ENCODE measurements around the gene JHY.

The JHY gene

DNA sequence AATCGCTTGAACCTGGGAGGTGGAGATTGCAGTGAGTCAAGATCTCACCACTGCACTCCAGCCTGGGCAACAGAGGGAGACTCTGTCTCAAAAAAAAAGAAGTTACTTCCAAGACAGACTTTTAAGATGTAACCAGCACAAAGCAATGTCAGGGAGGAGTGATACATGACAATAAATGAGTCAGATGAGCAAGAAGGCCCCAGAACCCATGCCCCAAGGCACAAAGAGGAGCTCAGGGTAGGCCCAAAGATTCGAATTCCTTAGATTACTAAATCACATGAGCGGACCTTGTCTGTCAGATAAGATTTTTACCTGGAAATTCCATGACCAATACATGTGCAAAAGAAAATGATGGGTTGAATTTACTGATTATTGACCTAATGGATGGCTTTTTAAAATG, 10.5 kb upstream of the JHY start:
- DNase-seq: no peak

- DNase-seq: no peak
Measured at GRCh38 chr11:122874991-122875390, 7.6 kb upstream of the JHY start.

DNA sequence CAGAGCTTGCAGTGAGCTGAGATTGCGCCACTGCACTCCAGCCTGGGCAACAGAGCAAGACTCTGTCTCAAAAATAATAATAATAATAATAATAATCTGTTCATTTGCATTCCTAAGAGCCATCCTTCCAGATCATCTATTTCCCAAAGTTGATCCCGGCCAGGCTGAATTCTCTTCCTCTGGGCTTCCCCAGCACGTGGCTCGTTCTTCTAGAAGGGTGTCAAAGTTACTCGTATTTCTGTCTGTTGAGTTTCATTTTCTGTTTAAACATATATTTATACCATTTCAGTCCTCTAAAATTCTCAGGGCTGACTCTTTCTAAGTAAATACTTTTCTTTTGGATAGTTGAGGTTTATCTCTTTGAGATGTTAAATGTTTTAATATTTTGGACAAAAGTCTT, 4.8 kb upstream of the JHY start:
- no peak for DNase-seq

DNA sequence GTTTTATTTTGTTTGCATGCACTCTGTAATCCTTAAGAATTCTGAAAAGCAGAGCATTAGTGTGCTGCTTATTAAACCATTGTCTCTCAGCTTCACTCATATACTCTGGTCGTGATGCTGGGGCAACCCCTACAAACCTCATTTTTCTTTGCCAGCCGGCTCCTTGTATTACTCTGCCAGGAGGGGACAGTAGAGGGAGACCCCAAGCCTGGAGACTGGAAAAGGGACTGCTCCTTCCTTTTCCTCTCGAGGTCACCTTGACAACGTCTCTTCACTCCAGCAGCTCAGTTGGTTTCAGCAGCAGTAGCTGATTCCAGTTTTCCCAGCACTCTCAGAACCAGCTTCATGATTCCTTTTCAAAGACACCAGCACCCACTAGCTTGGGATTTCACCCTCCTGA, 2.8 kb upstream of the JHY start:
- DNase-seq: no peak

- DNase-seq: peak in 10 of 14 donors; percentile 15 to 47 (median 24)
Measured at GRCh38 chr11:122882857-122883645, 492 bp downstream of the JHY start.

DNA sequence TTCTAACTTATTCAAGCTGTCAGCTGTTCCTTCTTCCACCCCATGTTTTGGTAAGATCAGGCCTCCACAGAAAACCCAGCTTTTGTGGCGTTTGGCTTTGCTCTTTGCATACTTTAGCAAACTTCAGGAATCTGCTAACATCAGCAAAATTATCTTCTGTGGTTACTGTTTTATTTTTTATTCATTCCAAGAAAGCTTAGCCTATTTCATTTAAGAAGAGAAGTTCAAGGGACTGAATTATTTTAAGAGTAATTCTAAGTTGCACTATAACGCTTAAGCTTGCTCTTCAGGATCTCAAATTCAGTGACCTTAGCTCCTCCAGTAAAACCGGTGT, 1.1 kb downstream of the JHY start:
- no peak for DNase-seq

DNA sequence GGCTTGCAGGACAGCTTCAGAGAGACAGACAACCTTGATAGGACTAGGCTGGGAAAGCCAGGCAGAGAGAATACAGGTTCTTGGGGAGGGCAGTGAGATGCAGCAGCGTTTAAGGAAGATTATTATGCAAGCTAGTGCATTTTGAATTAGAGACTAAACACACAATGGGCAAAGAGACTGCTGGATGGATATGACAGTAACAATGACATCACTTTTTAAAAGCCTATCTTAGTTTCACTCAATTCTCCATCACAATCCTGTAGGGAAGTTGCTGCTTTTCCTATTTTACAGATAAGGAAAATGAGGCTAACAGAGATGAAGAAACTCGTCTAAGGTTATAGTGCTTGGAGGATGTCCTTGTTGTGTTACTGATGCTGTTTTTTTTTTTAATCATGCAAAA, 5.6 kb downstream of the JHY start:
- no peak for DNase-seq

DNA sequence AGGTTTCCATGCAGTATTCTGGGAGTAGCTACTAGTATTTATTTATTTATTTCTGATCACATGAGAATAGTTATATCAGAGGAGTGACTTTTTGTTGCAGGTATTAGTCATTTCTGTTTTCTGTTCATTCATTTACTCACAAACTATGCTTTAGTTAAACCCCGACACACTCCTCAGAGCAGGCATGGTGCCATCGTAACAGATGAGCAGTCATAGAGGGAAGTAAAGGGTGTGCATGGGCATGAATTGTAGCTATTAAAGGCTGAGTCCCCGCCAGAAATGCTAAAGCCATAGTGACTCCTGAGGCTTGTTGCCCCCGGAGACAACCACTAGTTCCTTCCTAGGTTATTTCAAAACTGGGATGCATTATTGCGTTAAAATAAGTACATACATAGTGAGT, 10.6 kb downstream of the JHY start:
- DNase-seq: peak in 1 of 14 donors; percentile 40

DNA sequence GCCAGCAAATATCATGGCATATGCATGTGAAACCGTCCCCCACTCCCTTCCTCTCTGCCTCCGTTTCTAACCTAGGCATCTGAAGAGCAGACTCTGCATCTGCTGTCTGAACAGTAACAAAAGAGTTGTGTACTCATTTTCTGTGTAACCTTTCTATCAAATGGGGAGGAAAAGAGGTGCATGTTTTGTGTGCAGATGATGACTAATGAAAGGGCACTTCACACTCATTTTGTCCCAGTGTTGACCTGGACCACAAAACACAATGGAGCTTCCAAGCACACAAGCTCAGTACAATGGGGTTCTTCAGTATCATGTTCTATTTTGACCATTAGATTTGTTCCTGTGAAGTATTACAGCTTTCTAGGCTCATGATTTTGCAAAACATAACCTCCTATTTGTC, 13.0 kb downstream of the JHY start:
- DNase-seq: no peak

DNA sequence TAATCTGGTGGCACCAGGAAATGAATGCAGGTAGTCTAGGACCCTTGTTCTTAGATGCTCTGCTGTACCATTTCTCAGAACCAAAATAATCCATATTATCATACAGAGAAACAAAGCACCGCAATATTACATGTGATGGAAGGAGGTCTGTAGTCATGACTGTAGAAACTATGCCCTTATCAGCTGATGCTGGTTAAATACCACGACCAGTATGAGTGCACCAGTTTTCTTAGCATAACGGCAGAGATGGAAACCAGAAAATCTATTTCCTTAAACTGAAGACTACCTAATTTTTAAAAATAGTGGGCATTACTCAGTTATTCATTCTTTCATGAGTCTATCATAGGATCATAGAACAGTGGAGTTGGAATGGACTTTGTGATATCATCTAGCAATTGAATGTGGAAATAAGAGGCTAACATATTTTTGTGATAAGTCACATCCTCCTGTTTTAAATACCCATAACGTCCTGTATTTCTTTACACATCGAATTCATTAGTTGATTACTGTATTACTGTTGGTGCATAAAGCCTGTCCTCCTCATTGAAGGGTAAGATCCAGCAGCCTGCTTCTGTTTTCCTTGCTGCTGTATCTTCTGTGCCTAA, 15.1 kb downstream of the JHY start:
- no peak for DNase-seq

- no peak for DNase-seq
Measured at GRCh38 chr11:122898799-122899198, 16.2 kb downstream of the JHY start.

DNA sequence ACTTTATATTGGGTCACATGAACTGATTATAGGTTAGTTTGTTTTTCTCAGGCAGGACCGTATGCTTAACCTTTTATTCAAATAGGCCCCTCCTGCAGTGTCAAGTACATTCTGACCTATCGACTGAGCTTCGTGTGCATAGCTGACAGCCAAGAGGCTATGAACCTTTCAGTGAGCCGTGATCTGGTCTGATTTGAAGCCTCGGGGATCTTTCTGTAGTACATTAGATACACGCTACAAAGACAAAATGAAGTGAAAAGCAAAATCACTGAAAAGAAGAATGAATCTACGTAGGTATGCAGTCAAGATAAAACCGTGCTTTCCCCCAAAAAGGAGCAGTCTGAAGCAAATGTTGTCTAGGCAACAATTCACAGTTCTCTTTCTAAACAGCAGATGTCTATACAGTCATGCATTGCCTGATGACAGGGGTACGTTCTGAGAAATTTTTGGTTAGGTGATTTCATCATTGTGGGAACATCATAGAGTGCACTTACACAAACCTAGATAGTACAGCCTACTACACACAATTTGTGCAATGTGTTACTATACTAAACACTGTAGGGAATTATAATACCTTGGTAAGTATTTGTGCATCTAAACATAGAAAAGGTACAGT, 18.1 kb downstream of the JHY start:
- DNase-seq: no peak

- no peak for DNase-seq
Measured at GRCh38 chr11:122902951-122903350, 20.4 kb downstream of the JHY start.

DNA sequence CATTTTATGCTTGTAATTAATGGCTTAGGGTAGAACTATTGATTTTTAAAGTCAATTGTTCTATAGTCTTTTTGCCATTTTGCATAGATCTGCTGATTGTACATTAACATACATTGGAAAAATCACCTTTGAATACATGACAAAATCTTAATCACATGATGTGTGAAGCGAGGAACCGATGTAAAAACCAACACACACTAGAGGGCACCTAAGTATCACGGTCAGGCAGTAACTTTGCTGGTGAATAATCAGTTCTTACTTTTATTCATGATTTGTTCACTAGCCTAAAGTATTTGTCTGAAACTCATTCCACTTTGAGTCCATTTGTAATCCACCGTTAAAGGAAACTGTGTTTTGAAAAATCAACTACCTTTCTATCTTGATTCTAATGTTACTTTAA, 28.2 kb downstream of the JHY start:
- DNase-seq: no peak

DNA sequence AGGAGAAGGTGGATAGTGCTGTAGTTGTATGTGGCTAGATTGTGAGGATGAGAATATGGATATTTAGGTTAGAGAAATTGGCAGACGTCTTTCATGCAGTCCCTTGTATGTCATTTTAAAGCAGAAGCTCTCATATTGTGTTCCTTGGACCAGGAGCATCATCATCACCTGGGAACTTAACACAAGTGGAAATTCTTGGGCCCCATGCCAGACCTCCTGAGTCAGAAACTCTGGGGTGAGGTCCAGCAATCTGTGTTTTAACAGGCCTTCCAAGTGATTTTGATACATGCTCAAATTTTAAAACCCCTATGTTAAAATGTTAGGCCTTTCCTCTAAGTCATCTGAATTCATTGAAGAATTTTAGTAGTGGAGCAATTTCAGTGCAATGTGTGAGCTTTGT, 34.8 kb downstream of the JHY start:
- DNase-seq: no peak

DNA sequence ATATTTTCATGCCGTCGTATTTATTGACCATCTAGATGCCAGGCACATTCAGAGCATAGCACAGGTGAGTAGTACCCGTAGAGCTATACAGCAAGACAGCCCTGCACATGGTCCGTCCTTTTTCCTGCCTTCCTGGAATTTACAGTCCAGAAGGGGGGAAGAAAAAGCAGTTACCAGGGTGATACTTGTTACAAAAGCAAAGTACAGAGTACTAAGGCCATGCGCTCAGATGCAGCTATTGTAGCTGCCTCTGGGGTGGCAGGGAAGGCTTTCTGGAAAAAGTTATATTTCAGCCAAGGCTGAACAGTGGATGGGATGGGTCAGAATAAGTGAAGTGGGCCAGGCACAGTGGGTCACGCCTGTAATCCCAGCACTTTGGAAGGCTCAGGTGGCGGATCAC, 36.2 kb downstream of the JHY start:
- DNase-seq: no peak

GRCh38 chr11:122920579-122920978, 38.0 kb downstream of the JHY start:
- no peak for DNase-seq

DNA sequence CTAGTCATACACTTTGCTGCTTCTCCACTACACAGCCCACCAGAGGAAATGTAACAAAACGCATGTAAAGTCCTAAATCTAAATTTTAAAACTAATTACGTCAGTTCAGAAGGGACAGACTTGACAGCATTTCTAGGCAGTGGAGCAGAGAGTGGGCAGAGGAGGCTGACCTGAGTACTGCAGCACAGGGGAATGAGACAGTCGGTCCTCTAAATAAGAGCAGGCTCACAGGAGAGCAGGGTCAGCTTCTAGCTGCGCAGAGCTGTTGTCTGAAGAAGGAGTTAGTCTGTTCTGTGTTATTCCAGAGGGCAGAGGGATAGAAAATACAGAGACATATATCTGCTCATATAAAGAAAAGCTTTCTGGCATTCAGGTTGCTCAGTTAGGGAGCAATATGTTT, 40.3 kb downstream of the JHY start:
- no peak for DNase-seq

DNA sequence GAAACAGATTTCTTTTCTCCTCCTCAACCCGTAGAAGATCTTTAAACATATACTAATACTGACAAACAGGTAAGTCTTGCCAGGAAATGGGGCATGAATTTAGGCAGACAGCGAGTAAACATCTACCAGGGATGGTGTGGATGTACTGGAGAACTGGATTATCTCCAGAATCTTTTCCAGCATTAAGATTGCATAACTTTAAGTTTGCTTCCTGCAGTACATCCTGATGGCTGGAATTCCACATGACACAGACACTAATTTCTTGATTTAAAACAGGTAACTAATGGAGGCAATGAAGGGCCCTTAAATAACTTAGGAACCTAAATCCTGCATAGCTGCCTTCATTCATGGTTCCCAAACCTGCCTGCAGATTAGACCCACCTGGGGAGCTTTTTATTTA, 40.7 kb downstream of the JHY start:
- no peak for DNase-seq

DNA sequence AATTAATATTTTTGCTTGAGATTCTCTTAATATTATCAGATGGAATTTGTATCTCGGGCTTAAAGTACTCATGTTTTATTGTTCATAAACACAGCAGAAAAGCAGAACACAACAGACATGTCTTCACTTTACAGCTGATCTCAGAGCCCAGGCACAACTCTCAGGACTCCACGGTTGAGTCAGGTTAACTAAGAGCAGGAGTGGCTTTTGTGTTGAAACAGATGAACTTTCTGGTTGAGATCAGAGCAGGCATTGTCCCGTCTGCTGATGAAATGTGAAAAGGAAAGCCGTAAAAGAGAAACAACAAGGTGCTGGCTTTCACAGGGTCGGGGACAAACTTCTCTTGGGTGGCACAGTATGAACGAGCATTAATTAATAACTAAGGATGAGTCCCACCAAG, 49.0 kb downstream of the JHY start:
- DNase-seq: no peak

DNA sequence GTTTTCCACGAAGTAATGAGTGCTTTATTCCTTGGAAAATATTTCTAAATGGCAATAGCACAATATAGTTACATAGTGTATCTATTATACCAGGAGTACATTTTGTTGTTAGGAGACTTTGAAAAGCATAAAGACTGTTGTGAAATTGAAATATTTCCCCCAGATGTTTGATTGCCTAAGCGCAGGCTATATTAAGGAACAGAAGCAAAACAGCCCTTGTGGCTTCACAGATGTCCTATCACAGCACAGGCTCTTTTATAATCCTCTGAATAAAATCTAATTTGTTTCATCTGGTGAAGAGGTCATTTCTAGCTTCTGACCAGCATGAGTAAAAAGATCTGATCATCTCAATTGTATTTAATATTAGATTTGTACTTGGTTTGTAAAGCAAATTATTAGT, 50.9 kb downstream of the JHY start:
- no peak for DNase-seq

DNA sequence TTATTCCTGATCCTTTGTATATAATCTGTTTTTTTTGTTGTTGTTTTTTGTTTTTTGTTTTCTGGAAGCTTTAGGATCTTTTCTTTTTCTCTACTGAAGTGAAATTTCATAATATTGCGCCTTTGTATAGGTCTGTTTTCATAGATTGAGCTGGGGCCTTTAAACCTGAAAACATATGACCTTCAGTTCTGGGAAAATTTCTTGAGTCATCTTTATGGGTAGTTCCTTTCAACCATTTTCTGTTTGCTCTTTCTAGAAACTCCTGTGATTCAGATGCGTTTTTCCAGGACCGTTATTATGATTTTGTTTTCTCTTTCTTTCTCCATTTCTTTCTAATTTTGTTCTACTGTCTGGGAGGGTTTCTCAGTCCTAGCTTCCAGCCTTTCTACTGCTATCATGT, 55.4 kb downstream of the JHY start:
- no peak for DNase-seq

- DNase-seq: no peak
Measured at GRCh38 chr11:122938557-122938956, 56.0 kb downstream of the JHY start.

DNA sequence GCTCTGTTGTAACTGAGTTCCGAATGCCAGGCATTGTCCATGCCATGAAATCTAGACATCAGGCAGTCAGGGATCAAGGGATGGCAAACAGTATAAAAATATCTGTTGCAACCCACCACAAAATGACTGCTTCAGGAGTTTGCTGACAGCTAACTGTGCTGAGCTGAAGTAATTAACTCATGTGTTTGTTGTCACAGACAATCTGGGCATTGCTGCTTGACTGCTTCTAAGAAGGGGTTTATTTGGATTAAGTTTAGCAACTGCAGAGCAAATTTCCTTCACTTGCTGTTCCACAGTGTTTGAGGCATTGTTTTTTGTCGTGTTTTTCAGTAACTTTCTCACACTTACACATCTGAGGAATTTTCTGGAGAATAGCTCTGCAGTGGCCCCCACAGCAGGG, 68.7 kb downstream of the JHY start:
- DNase-seq: no peak

Data from C1 segment of cervical spinal cord (tissue), 14 donors.